HUES48 (cell line): Measurements from ENCODE around the gene OOSP1.
"Not testable (repeated sequence)": the region's sequence is repeated elsewhere in the genome, so short reads cannot be mapped to it uniquely, and the experiment has no call there.

Experiments used
- H3K27ac ChIP-seq: one replicate; pipeline ENCODE4 v1.7.0; 2013; ENCODE audit warnings: low read depth, low read length, inconsistent platforms
- H3K27me3 ChIP-seq: 2 replicates; pipeline ENCODE4 v1.6.1; 2013; ENCODE audit warnings: mild to moderate bottlenecking, low read length; ENCODE audit not compliant: control insufficient read depth, insufficient read depth
- H3K36me3 ChIP-seq: 2 replicates; pipeline ENCODE4 v1.6.1; 2013; ENCODE audit warnings: low read length; ENCODE audit not compliant: control insufficient read depth, insufficient read depth
- H3K4me1 ChIP-seq: 2 replicates; pipeline ENCODE4 v1.6.1; 2013; ENCODE audit warnings: mild to moderate bottlenecking, low read length; ENCODE audit not compliant: control insufficient read depth, insufficient read depth
- H3K4me3 ChIP-seq: 2 replicates; pipeline ENCODE4 v1.5.1; 2013; ENCODE audit warnings: mild to moderate bottlenecking, low read depth, low read length
- H3K9ac ChIP-seq: 2 replicates; pipeline ENCODE4 v1.6.1; 2013; ENCODE audit warnings: mild to moderate bottlenecking, low read depth, low read length, moderate library complexity
- H3K9me3 ChIP-seq: 2 replicates; pipeline ENCODE4 v1.6.1; 2013; ENCODE audit warnings: low read length; ENCODE audit not compliant: control insufficient read depth, insufficient read depth

The OOSP1 gene

DNA sequence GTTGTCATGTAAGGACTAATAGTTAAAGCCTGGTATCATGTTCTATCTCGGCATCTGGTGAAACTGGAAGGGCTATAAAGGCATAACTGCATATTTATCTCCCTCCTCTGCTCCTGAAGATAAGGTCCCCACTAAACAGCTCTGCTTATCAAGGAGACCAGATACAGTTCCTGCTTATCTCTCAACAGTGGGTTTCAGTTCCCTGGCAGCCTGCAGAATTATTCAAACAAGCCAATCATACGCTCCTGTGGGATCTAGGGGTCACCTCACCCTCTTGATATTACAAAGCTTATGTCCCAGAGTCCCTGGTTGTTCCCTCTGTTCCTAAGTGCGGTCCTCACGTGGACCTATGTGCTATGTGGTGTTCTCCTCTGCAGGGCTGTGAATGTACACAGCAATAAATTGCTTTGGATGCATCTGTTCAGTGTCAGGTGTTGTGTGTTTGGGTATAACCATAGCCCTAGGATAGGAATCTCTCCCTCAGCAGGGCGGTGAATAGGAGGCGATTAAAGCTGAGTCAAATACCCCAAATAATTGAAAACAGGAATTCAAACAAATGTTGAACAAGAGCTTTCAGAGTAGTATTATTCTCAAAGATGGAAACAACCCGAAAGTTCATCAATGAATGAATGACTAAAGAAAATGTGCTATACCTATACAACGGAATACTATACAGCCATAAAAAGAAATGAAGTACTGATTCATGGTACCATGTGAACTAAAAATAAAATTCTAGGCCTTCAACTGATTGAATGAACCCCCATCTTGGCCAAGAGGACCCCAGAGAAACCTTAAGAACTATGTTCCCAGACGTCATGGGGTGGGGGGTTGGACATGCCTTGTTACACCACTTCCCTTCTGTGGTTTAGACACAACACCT lies 22.5 kb downstream of the OOSP1 start:
- Histone ChIP-seq H3K36me3 (no peaks in the 10 kb centered on the region), H3K4me1 (no peaks in the 10 kb centered on the region; the same call in 1 of the 2 replicates), H3K9me3 (no peaks in the 10 kb centered on the region; the same call in 1 of the 2 replicates), H3K4me3 (no peak overlapping the region), H3K27me3 (no peaks in the 10 kb centered on the region), H3K9ac (no peak overlapping the region), H3K27ac (no peak overlapping the region)

DNA sequence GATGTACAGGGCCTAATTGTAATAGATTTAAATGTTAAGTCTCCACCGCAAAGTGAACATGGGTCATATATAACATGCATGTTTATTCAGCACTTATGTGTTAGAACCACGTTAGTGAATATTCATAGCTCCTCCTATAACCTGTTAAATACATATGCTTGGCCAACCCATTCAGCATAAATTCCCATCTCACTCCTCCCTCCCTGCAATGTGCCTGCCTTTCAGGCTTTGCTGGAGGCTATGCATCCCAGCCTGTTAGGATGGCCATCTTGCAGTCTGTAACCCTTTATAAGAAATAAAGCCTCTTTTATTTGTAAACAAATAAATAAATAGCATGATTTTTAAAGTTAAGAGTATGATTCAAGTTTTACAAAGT lies 23.9 kb downstream of the OOSP1 start:
- Histone ChIP-seq H3K36me3 (no peaks in the 10 kb centered on the region), H3K27ac (no peak overlapping the region), H3K9me3 (no peaks in the 10 kb centered on the region; the same call in 1 of the 2 replicates), H3K9ac (no peak overlapping the region), H3K27me3 (no peaks in the 10 kb centered on the region), H3K4me1 (no peaks in the 10 kb centered on the region; the same call in 1 of the 2 replicates), H3K4me3 (no peak overlapping the region)

DNA sequence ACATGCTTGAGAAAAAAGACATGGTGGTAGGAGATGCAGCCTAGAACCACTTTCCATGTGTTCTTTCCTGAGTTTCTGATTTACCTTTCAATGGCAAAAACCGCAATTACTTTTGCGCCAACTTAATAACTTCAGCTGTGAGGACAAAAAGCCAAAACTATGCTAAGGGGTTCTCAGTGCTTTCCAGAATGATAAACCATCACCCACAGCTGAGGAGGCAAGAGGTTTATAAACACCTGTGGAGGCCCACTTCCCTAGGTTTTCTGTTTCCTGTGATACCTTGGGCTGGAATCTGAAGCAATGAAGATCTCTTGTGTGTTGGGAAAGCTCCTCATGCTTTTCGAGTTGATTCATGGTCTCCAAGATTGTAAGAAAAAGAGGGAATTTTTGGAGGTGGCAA lies 25.5 kb downstream of the OOSP1 start, which contains the start of gene OOSP4A:
Gene OOSP4A, plus strand, starts transcription at position 301 of the 400 bp plus-strand sequence. Its CDS starts 0 bp downstream, at position 301.
- Histone ChIP-seq H3K36me3 (no peaks in the 10 kb centered on the region), H3K27me3 (no peaks in the 10 kb centered on the region), H3K9me3 (no peaks in the 10 kb centered on the region; the same call in 1 of the 2 replicates), H3K9ac (no peak within 1 kb of the TSS), H3K4me3 (no peak within 1 kb of the TSS), H3K27ac (no peak within 1 kb of the TSS), H3K4me1 (no peaks in the 10 kb centered on the region; the same call in 1 of the 2 replicates)

DNA sequence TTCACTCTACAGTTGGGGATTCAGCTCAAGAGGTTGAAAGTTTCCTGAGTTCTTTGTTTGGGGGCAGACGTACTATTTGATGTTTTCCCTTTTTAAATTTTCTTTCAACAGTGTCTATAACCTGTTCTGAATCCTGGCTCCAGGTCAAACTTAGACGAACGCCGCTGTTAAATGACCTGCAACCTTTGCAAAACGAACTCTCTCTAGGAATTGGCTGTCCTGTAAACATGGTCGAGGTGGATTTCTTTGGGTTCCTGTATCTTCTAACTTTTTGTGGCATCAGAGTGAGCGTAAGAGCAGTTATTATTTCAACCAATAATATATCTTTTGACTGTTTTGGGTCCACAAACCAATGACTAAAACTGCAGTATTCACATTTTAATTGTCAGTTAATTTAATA lies 27.2 kb downstream of the OOSP1 start:
- H3K27me3 ChIP-seq: no peaks in the 10 kb centered on the region
- no peak overlapping the region for H3K4me3 ChIP-seq
- H3K9me3 ChIP-seq: no peaks in the 10 kb centered on the region; the same call in 1 of the 2 replicates
- H3K4me1 ChIP-seq: no peaks in the 10 kb centered on the region; the same call in 1 of the 2 replicates
- H3K27ac ChIP-seq: no peak overlapping the region
- H3K9ac ChIP-seq: no peak overlapping the region
- H3K36me3 ChIP-seq: no peaks in the 10 kb centered on the region

DNA sequence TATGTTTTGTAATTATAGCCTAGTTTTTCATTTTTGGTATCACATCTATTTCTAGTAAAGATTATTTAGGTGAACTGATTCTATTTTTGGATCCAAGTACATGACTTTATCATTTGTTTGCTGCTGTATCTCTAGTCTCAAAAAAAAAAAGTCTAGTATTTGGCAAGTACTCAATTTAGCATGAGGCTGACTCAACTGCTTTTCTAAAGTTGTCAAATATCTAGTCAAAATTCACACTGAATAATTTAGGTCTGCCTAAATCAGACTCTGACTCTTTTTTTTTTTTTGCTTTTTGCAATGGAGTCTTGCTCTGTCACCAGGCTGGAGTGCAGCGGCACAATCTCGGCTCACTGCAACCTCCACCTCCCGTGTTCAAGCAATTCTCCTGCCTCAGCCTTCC lies 28.0 kb downstream of the OOSP1 start:
- Histone ChIP-seq H3K9ac (no peak overlapping the region), H3K4me3 (no peak overlapping the region), H3K27ac (no peak overlapping the region), H3K27me3 (no peaks in the 10 kb centered on the region), H3K36me3 (no peaks in the 10 kb centered on the region), H3K4me1 (no peaks in the 10 kb centered on the region; the same call in 1 of the 2 replicates), H3K9me3 (no peaks in the 10 kb centered on the region)

DNA sequence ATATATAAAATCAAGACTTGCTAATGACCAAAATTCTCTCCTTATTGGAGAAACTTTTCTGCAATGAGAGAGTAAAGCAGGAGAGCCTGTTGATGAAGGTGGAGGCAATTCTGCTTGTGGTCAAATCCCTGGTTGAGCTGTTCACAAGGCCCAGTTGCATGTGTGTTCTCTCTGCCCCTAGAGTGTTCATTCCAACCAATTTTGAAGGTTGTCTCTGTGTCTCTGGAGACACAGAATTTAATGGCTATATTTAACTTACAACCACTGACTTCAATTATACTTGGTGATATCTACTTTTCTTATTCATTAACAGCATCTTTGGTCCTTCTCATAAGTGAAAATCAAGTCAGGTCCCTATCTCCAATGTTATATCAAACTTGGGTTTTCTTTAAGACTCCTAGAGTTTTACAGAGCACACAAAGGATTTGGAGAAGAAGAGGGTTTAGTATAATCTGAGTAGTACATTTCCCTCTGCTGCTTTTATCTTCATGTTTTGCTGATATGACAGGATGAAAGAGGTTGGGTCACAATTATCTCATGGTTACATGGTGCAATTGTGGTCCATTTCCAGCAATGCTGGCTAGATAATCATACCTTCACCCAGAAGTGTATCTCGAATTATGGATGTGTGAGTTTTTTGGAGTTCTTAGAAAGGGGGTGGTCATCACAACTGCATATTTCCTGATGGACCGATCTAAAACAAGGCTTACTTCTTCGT lies 29.6 kb downstream of the OOSP1 start:
- Histone ChIP-seq H3K9me3 (no peaks in the 10 kb centered on the region), H3K4me3 (no peak overlapping the region), H3K36me3 (no peaks in the 10 kb centered on the region), H3K9ac (no peak overlapping the region), H3K27me3 (no peaks in the 10 kb centered on the region), H3K4me1 (peaks cover under 1% of the 10 kb centered on the region; the same call in 1 of the 2 replicates), H3K27ac (no peak overlapping the region)

DNA sequence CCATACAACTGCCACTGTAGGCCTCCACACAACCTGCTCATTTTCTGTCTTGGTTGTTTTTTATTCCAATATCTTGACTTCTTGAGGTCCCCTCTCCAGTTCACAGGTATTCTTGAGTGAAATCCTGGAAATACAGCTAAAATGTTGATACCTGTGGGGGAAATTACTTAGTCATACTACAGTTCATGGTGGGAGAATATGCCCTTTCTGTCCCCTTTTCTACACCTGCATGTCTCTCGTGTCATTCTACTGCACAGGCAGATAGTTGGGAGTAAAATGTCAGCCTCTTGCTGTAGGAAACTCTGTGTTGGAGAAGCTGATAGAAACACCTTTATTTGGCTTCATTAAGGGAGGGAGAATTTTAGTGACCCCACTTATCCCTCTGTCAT lies 30.2 kb downstream of the OOSP1 start:
- Histone ChIP-seq H3K4me3 (no peak overlapping the region), H3K4me1 (peaks cover 2% of the 10 kb centered on the region; the same call in 1 of the 2 replicates), H3K9ac (no peak overlapping the region), H3K36me3 (no peaks in the 10 kb centered on the region), H3K27ac (no peak overlapping the region), H3K9me3 (no peaks in the 10 kb centered on the region), H3K27me3 (no peaks in the 10 kb centered on the region)

DNA sequence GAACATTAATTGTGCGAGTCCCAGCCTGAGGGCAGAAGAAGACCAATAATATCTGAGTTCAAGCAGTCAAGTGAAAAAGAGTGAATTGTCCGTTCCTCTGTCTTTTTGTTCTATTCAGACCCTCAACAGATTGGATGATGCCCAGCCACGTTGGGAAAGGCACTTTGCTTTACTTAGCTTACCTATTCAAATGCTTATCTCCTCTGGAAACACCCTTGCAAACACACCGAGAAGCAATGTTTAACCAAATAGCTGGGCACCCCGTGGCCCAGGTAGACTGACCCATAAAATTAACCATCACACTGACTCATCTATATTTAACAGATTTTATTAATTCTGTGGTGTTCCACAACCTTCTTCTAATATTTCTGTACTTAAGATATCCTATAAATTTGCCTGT lies 34.9 kb downstream of the OOSP1 start:
- no peak overlapping the region for H3K27ac ChIP-seq
- no peak overlapping the region for H3K4me3 ChIP-seq
- no peaks in the 10 kb centered on the region for H3K9me3 ChIP-seq
- no peaks in the 10 kb centered on the region for H3K27me3 ChIP-seq
- H3K36me3 ChIP-seq: no peaks in the 10 kb centered on the region
- peaks cover 2% of the 10 kb centered on the region; the same call in 1 of the 2 replicates for H3K4me1 ChIP-seq
- no peak overlapping the region for H3K9ac ChIP-seq

DNA sequence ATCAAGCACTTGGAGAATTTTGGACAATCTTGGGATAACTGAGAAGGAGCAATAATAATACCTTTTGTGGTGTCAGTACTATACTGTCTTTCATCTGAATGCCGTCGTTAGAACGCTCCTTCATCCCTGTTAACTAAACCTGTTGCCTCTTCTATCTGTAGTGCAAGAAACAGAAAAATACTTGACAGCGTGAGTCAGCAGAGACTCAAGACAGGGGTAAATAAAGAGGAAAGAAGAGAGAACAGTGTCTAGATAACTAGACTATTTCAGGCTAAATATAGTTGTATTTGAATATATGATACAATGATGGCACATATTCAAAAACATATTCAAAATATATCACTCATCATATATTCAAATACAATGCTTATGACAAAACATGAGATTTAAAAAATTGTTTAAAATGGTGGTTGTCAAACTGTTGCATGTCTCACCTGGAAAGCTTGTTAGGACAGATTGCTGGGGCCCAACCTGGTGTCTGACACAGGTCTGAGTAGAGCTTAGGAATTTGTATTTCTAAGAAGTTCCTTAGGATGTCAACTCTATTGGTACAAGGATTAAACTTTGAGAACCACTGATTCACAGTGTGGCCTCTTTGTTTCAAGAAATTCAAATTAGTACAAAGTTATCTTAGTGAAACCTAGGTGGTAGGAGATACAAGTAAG lies 43.0 kb downstream of the OOSP1 start:
- H3K9ac ChIP-seq: no peak overlapping the region
- H3K27ac ChIP-seq: peak overlapping the region; percentile 39
- no peaks in the 10 kb centered on the region for H3K4me1 ChIP-seq
- no peak overlapping the region for H3K4me3 ChIP-seq
- H3K27me3 ChIP-seq: no peaks in the 10 kb centered on the region
- H3K9me3 ChIP-seq: no peaks in the 10 kb centered on the region
- no peaks in the 10 kb centered on the region for H3K36me3 ChIP-seq

DNA sequence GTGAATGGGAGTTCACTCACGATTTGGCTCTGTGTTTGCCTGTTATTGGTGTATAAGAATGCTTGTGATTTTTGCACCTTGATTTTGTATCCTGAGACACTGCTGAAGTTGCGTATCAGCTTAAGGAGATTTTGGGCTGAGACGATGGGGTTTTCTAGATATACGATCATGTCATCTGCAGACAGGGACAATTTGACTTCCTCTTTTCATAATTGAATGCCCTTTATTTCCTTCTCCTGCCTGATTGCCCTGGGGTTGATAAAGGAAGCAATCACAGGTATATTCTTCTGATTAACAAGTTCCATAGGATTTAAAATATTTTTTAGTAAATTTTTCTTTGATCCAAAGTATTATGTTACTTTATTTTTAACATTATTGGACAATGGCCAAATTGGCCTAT lies 43.8 kb downstream of the OOSP1 start:
- H3K27me3 ChIP-seq, H3K4me3 ChIP-seq, H3K4me1 ChIP-seq, H3K36me3 ChIP-seq, H3K9me3 ChIP-seq, H3K9ac ChIP-seq, H3K27ac ChIP-seq: not testable (repeated sequence)
